ENCODE measurements around the gene PDIK1L.

PDIK1L gene

GRCh38 chr1:26155370-26156284 is 44.0 kb downstream of the PDIK1L start:
- no peak for DNase-seq (ENCODE audit: low read depth in 3 of 3)

- DNase-seq (ENCODE audit: low read depth in 3 of 3): no peak
Measured at GRCh38 chr1:26156285-26157038, 44.8 kb downstream of the PDIK1L start.

- DNase-seq (ENCODE audit: low read depth in 3 of 3): no peak
Measured at GRCh38 chr1:26158271-26158907, 46.8 kb downstream of the PDIK1L start.

GRCh38 chr1:26158908-26159742 is 47.5 kb downstream of the PDIK1L start, which contains the start of gene FAM110D:
Gene FAM110D, plus strand, starts transcription at chr1:26159079. Its CDS starts 2,213 bp downstream, at chr1:26161292.
- DNase-seq (ENCODE audit: low read depth in 3 of 3): no peak

GRCh38 chr1:26159743-26160039 is 48.1 kb downstream of the PDIK1L start:
- no peak for DNase-seq (ENCODE audit: low read depth in 3 of 3)

DNA sequence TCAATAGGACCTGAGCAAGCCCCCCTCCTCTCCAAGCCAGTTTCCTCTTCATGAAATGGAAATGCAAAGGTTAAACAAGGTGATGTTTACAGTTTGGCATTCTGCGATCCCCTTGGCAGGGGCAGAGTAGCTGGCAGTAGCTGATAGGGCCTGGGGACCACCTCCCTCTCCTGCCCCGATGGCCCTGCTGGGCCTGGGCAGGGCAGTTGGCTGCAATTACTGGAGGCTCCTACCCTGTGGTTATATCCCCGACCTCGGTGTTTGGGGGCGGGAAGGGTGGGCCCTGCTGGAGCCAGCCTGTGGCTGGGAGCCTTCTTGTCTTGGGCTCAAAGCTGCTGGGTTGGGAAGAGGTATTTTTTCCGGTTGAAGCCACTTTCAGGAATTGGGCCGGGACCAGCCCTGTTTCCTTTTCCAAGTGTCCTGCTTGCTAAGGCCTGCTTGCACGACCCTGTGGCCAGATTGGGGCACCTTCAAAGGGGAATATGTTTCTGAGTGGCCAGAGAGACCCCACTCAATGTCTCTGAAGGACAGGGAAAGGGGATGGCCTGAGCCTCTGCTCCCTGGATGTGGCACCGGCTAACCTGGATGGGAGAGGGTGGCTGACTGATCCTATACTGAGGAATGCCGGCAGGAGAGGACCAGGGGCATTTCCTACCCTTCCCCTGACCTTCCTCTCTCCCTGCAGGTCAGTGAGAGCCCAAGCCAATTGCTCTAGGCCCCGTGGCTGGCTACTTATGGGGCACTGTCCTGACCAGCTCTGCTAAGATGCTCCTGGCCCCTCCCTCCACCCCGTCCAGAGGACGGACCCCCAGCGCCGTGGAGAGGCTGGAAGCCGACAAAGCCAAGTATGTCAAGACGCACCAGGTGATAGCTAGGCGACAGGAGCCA is 49.1 kb downstream of the PDIK1L start:
- no peak for DNase-seq (ENCODE audit: low read depth in 3 of 3)

DNA sequence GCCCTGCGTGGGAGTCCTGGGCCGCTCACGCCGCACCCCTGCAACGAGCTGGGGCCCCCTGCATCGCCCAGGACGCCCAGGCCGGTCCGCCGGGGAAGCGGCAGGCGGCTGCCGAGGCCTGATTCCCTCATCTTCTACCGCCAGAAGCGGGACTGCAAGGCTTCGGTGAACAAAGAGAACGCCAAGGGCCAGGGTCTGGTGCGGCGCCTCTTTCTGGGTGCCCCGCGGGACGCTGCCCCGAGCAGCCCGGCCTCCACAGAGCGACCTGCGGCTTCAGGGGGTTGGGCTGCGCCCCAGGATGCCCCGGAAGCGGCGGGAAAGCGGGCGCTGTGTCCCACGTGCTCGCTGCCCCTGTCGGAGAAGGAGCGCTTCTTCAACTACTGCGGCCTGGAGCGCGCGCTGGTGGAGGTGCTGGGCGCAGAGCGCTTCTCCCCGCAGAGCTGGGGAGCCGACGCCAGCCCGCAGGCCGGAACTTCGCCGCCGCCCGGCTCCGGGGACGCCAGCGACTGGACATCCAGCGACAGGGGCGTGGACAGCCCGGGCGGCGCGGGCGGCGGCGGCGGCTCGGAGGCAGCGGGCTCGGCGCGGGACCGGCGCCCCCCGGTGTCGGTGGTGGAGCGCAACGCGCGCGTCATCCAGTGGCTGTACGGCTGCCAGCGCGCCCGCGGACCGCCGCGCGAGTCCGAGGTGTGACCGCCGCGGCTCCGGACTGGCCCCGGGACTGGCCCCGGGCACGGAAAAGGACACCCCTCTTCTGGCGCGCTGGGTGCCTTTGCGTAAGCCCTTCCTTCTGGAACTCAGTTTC is 50.0 kb downstream of the PDIK1L start:
- DNase-seq (ENCODE audit: low read depth in 3 of 3): peak in 1 of 3 donors; percentile 33

- DNase-seq (ENCODE audit: low read depth in 3 of 3): no peak
Measured at GRCh38 chr1:26162220-26162709, 50.6 kb downstream of the PDIK1L start.

- no peak for DNase-seq (ENCODE audit: low read depth in 3 of 3)
Measured at GRCh38 chr1:26163684-26164035, 52.0 kb downstream of the PDIK1L start.

DNA sequence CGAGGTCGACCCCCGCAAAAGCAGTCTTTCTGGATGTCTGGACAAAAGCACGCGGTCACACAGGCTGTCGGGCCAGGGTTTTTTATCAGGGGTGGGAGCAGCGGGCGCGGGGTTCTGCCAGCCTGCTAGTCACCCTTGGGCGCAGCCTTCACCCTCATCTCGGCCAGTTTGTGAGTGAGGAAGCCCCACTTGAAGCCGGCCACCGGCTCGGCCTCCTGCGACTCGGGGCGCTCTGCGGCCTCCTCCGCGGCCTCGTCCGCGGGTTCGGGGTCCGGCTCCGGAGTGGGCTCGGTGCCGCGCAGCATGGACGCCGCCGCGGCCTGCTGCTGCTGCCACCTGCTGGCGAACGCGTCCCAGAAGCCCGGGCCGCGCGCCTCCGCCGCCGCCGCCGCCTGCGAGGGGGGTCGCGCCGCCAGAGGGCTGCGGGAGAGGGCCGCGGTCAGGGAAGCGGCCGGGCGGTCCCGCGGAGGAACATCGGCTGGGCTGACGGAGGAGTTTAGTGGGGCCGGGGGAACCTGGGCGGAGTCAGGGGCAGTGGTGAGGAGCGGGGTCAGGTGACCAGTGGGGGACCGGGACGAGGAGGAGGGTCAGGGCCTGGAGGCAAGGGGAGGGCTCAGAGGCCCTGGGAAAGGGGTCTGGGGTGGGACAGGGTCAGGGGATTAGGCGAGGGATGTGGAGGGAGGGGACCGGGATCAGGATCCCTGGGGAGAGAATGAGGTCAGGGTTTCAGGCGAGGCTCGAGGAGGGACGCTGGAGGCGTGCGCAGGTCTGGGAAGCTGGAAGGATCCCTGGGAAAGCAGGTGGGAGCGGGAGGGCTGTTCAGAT is 52.6 kb downstream of the PDIK1L start:
- peak in 2 of 3 donors; percentile 18 to 50 for DNase-seq (ENCODE audit: low read depth in 3 of 3)

DNA sequence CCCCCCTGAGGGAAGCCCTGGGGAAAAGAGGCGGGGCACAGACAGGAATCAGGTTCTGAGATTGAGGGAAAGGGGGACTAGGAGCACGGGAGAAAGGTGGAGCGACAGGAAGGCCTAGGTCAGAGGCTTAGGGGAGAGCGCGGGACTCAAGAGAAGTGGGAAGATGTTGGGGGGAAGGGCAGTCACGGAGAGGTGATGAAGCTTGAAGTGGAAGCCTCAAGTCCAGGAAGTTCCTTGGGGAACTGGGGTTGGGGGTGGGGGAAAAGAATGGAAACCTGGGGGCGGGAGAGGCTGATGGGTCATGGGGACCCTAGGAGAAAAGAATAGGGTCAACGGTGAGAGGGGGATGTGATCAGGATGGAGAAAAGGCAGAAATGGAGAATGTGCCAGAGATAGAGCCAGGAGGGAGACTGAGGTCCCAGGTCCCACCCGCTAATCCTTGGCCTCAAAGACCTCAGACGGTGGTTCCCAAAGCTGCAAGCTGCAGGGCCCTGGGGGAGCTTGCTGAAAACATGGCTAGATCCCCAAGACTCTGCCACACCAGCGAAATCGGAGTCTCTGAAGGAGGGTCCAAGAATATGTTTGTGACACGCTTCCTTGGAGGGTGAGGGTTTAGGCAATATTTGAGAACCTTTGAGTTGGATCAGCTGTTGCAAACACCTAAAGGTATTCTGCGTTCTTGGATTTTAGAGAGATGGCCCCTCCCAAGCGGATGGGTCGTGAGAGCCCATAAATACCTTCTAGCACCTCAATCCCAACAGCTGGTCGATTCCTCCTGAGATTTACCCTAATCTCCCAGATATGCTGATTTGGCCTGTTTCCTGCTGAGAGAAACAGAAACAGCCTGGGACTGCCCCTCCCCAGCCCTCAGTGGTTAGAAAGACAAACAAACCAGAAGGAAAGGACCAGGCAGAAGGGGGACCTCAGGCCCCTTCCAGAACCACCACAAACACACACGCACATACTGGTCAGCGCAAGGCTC is 53.5 kb downstream of the PDIK1L start:
- DNase-seq (ENCODE audit: low read depth in 3 of 3): no peak

DNA sequence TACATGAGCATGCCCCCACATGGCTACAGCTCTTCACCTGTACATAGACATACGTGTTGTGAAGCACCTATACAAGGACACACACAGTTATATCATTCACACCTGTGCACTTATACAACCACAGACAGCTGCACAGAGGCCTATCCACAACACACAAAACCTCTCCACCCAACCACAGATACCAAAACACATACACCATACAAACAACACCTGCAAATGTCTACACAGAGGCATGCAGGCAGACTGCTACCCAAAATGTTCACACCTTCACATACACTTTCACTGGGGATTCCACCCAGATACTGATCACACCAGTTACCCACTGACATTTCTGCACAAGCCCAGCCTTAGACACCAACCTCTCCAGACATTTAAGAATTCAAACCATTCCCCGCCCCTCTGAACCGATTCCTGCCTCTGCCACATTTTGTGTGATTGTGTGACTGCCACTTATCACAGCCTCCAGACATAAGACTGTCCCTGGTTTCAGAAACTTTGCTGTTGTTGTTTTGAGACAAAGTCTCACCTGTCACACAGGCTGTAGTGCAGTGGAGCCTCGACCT is 55.2 kb downstream of the PDIK1L start:
- DNase-seq (ENCODE audit: low read depth in 3 of 3): no peak

DNA sequence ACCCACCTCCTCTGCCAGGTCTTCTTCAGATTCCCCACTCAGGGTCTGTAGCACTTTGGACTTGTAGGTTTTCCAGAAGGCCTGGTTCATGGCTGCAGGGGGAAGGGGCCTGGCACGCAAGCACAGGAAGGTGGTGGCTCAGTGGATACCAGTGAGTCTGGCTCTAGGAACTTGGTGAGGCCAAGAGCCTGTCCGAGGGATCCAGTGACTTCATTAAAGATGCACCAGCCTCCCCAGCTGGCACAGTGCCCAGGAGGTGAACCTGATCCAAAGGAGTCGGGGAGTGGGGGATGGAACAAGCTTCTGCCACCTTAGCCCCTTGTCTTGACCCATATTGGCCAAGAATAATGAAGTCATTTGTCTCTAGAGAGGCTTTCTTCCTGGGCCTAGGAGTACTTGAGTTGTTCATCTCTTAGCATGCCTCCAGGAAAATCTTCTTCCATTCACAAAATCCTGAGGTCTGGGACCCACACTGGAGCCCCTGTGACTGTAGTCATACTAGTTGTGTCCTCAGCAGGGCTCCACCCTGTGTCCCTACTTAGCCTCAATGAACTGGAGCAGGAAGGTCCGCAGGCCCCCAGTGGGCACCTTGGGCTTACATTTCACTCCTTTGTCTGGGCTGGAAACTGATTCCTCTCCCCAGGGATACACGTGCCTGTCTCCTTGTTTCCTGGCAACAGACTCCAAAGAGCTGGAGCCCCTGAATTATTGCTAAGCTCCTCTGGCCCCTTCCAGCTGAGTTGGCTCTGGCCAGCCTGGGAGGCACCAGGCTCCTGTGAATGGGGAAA is 57.0 kb downstream of the PDIK1L start, which contains the start of gene C1orf232:
Gene C1orf232, minus strand, starts transcription at position 554 of the 788 bp plus-strand sequence. Its CDS starts 464 bp downstream, at position 90.
- no peak for DNase-seq (ENCODE audit: low read depth in 3 of 3)

GRCh38 chr1:26169198-26169554 is 57.6 kb downstream of the PDIK1L start:
- DNase-seq (ENCODE audit: low read depth in 3 of 3): no peak

DNA sequence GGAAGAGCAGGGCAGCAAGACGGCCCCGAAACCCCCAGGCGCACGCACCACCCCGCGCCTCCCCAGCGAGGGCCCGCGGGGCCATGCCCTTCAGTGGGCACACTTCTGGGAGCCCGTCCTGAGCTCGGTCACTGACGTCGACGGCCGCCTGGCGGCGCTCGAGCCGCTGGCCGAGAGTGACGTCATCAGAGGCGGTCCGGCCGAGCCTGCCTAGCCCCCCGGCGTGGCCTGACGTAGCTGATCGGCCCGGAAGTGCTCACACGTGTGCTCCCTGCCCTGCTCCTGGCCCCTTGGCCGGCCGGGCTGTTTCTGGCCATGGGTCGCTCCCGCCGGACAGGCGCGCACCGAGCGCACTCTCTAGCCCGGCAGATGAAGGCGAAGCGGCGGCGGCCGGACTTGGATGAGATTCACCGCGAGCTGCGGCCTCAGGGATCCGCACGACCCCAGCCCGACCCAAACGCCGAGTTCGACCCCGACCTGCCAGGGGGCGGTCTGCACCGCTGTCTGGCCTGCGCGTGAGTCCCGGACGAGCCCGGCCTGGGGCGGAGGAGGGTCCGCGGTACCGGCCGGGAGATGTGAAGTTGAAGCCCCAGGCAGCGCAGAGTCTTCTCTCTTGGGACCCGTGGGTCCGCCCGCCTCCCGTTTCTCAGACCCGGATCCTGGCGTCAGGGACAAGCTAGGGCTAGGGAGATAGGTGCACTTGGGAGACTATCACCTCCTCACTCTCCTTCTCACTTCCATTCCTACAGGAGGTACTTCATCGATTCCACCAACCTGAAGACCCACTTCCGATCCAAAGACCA is 58.2 kb downstream of the PDIK1L start, which contains the start of gene ZNF593:
Gene ZNF593, plus strand, starts transcription at position 240 of the 803 bp plus-strand sequence. Its CDS starts 76 bp downstream, at position 316.
- peak; percentile 83 to 86 (median 84) for DNase-seq (ENCODE audit: low read depth in 3 of 3)

Data from stimulated activated CD4-positive, alpha-beta T cell treated with anti-CD3 and anti-CD28 coated beads, TNF-alpha, amount 100 ng/mL, for 48 hours (primary cell).